Measurements from ENCODE around the gene SMAD9. TPM values are rescaled to one million over a fixed set of nuclear protein-coding genes. Genes with fewer than 3 reads are reported as not detected.
A peak's percentile ranks its signal among the peaks of the same experiment; 100 is the strongest.

Gene SMAD9
- total and polyA plus RNA-seq, 2 of the 13 experiments (the other 11 are each of a cell fraction or from before 2014, with no cell fraction given) = 4.2 to 7.7 TPM

DNA sequence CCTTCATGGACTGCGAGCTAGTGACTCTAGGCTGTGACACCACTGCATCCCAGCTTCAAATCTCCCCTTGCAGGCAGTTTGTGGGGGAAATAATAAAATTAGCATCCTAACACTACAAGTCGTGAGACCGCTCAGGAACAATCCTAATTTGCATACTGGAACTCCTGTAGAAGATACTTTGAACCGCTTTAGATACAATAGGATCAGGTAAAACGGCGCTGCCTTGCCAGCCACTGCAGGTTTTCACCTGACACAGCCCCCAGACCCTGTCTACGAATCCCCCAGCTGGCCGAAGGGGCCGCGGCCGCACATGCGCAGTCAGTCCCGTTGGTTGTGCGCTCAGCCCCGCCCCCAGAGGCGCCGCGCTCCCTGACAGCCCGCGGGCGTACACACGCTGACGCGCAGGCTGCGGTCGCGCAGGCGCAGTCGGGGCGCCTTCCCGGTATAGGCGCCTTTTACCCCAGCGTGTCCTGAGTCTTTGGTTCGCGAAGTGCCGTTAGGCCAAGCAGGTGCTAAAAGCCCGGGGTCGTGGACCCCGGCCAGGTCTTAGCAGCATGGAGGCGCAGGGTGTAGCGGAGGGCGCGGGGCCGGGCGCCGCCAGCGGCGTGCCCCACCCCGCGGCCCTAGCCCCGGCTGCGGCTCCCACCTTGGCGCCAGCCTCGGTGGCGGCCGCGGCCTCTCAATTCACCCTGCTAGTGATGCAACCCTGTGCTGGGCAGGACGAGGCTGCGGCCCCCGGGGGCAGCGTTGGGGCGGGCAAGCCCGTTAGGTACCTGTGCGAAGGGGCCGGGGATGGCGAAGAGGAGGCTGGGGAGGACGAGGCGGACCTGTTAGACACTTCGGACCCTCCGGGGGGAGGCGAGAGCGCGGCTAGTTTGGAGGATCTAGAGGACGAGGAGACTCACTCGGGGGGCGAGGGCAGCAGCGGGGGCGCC is 101.0 kb downstream of the SMAD9 start, which contains the start of gene RFXAP (continued):
- TF ChIP-seq, protein P1, sequence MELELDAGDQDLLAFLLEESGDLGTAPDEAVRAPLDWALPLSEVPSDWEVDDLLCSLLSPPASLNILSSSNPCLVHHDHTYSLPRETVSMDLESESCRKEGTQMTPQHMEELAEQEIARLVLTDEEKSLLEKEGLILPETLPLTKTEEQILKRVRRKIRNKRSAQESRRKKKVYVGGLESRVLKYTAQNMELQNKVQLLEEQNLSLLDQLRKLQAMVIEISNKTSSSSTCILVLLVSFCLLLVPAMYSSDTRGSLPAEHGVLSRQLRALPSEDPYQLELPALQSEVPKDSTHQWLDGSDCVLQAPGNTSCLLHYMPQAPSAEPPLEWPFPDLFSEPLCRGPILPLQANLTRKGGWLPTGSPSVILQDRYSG (CRISPR knock-in tag; IDR thresholded peaks at IDR 0.05) = no peak
- TF ChIP-seq ZNF143 (CRISPR knock-in tag; IDR thresholded peaks at IDR 0.05) (no peak), ZNF263 (CRISPR knock-in tag; IDR thresholded peaks at IDR 0.05) (no peak; the same call in 1 of the 2 replicates), ZSCAN21 (CRISPR knock-in tag; IDR thresholded peaks at IDR 0.05; ENCODE audit: borderline replicate concordance) (peak; percentile 82), CAMTA2 (CRISPR knock-in tag; IDR thresholded peaks at IDR 0.05; ENCODE audit: borderline replicate concordance) (no peak), MAF1 (CRISPR knock-in tag; IDR thresholded peaks at IDR 0.05; ENCODE audit: borderline replicate concordance) (no peak), ZNF441 (CRISPR knock-in tag; IDR thresholded peaks at IDR 0.05; ENCODE audit: borderline replicate concordance) (no peak; the same call in 1 of the 2 replicates), THAP11 (CRISPR knock-in tag; IDR thresholded peaks at IDR 0.05) (peak; percentile 57), ZC3H13 (CRISPR knock-in tag; IDR thresholded peaks at IDR 0.05) (no peak), MIXL1 (CRISPR knock-in tag; IDR thresholded peaks at IDR 0.05) (no peak), DMAP1 (CRISPR knock-in tag; IDR thresholded peaks at IDR 0.05) (peak; percentile 41), XRCC5 (optimal IDR thresholded peaks at IDR 0.05; ENCODE audit: low read length) (peak; percentile 26), PCBP1 (IDR thresholded peaks at IDR 0.05; ENCODE audit: borderline replicate concordance, low read depth, low read length) (no peak), ISL2 (CRISPR knock-in tag; IDR thresholded peaks at IDR 0.05) (no peak), RAD21 (CRISPR knock-in tag; IDR thresholded peaks at IDR 0.05) (peak; percentile 25; the same call in 1 of the 2 replicates), SNAI1 (CRISPR knock-in tag; IDR thresholded peaks at IDR 0.05; ENCODE audit: borderline replicate concordance) (no peak), ZNF101 (CRISPR knock-in tag; IDR thresholded peaks at IDR 0.05; ENCODE audit: borderline replicate concordance, low read depth) (no peak), CBFB (CRISPR knock-in tag; IDR thresholded peaks at IDR 0.05) (no peak)
- TF ChIP-seq, protein P2, sequence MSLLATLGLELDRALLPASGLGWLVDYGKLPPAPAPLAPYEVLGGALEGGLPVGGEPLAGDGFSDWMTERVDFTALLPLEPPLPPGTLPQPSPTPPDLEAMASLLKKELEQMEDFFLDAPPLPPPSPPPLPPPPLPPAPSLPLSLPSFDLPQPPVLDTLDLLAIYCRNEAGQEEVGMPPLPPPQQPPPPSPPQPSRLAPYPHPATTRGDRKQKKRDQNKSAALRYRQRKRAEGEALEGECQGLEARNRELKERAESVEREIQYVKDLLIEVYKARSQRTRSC (CRISPR knock-in tag; IDR thresholded peaks at IDR 0.05; ENCODE audit: low read depth) = no peak
- TF ChIP-seq, protein P3, sequence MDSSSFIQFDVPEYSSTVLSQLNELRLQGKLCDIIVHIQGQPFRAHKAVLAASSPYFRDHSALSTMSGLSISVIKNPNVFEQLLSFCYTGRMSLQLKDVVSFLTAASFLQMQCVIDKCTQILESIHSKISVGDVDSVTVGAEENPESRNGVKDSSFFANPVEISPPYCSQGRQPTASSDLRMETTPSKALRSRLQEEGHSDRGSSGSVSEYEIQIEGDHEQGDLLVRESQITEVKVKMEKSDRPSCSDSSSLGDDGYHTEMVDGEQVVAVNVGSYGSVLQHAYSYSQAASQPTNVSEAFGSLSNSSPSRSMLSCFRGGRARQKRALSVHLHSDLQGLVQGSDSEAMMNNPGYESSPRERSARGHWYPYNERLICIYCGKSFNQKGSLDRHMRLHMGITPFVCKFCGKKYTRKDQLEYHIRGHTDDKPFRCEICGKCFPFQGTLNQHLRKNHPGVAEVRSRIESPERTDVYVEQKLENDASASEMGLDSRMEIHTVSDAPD (CRISPR knock-in tag; IDR thresholded peaks at IDR 0.05) = no peak
- TF ChIP-seq, protein P4, sequence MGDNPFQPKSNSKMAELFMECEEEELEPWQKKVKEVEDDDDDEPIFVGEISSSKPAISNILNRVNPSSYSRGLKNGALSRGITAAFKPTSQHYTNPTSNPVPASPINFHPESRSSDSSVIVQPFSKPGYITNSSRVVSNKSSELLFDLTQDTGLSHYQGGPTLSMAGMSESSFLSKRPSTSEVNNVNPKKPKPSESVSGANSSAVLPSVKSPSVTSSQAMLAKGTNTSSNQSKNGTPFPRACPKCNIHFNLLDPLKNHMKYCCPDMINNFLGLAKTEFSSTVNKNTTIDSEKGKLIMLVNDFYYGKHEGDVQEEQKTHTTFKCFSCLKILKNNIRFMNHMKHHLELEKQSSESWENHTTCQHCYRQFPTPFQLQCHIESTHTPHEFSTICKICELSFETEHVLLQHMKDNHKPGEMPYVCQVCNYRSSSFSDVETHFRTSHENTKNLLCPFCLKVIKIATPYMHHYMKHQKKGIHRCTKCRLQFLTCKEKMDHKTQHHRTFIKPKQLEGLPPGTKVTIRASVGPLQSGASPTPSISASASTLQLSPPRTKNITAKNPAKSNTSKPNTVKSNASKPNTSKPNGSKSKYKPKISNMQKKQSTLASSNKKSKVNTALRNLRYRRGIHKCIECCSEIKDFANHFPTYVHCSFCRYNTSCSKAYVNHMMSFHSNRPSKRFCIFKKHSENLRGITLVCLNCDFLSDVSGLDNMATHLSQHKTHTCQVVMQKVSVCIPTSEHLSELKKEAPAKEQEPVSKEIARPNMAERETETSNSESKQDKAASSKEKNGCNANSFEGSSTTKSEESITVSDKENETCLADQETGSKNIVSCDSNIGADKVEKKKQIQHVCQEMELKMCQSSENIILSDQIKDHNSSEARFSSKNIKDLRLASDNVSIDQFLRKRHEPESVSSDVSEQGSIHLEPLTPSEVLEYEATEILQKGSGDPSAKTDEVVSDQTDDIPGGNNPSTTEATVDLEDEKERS (CRISPR knock-in tag; IDR thresholded peaks at IDR 0.05) = no peak
- TF ChIP-seq, protein P5, sequence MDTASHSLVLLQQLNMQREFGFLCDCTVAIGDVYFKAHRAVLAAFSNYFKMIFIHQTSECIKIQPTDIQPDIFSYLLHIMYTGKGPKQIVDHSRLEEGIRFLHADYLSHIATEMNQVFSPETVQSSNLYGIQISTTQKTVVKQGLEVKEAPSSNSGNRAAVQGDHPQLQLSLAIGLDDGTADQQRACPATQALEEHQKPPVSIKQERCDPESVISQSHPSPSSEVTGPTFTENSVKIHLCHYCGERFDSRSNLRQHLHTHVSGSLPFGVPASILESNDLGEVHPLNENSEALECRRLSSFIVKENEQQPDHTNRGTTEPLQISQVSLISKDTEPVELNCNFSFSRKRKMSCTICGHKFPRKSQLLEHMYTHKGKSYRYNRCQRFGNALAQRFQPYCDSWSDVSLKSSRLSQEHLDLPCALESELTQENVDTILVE (CRISPR knock-in tag; IDR thresholded peaks at IDR 0.05) = no peak

Measured in HepG2 (cell line).